Activated T-cell treated with anti-CD3 and anti-CD28 coated beads for 4 hours (primary cell): Measurements from ENCODE around the gene CPNE4.

Source experiments
- DNase-seq: peaks from one replicate; pipeline ENCODE4 v3.0.0-alpha.2; 2020

The CPNE4 gene

DNA sequence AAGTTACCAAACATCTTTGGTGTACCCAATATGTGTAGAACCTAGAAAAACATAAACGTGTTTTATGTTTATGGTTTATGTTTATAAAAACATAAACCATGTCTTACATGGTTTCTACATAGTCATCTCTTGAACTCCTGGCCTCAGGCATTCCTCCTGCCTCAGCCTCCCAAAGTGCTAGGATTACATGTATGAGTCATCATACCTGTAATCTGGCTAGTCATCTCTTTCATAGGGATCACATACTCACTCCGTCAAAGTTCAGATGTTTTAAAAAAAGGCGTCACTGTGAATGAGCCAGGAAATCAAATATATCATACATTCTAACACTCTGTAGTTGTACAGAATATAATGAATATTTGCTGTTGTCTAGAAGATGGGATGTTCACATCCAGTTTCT, 178.6 kb downstream of the CPNE4 start:
- DNase-seq = no peak

- no peak for DNase-seq
Observed at GRCh38 chr3:131850223-131850622, 184.6 kb downstream of the CPNE4 start.

- DNase-seq = no peak
Observed at GRCh38 chr3:131849616-131850015, 185.2 kb downstream of the CPNE4 start.

DNA sequence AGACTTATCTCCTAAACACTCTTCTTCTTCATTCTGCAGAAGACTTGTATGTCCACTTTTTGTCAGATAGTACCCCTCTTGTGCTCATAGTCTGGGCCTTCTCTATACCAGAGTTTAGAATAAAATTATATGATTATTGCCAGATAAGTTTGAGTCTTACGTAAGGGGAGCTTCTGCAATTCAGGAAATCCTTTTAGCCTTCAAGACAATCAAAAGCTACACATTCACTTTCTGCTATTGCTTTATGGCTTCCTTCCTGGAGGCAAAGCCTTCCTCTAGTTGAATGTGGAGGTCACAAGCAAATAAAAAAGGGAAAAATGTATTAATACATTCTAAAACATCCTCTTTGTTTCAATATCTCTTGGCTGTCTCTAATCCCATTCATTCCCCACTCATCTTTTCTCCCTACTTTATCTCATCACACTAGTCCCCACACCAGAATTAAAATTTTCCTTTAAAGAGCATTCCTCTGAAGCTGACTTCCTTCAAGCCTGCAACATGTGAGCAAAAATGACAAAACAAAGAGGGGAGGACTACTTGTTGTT, 186.8 kb downstream of the CPNE4 start:
- DNase-seq = no peak

DNA sequence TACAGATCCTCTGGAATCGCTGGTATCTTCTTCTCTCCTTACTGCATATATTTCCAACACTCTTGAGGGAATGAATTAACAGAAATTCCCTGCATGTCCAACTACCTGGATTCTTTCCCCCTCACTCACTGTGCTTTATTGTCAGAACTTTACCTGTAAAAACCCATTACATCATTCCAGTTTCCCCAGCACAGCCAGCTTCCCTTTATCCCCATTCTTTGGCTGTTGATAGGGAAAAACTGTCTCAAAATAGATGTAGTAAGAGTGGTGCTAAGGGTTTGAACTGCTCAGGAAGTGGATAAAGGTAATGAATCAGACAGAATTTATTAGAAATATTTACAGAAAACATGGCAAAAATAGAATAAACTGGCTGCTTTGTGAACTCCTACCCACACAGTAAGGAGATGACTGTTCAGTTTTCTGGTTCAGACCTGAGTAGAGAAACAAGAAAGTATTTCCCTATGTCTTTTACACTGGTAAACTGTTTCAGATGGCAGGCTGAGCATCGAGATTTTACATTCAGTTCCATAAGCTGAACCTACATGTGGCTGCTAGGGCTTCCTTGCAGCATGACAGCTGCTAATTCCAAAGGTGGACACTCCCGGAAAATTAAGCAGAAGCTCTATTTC, 188.4 kb downstream of the CPNE4 start:
- DNase-seq = no peak

DNA sequence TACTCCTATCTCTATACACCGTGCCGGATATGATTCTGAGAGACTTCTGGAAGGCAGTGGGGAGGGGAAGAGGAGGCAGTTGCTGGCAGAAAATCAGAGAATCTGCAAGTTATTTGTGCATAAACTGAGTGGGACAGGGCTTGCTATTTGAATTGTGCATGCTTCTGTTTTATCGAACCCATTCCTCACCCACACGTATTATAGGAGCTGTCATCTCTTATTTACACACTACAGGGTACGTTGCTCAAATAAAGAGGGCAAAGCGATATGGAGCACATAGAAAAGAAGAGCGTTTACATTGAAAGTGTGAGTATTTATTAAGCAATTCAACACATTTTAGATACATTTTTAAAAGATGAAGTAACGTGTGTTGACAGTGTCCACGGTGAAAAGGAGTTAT, 191.6 kb downstream of the CPNE4 start:
- DNase-seq = no peak

- no peak for DNase-seq
Observed at GRCh38 chr3:131840156-131840797, 194.5 kb downstream of the CPNE4 start.

- no peak for DNase-seq
Observed at GRCh38 chr3:131835906-131836305, 198.9 kb downstream of the CPNE4 start.

DNA sequence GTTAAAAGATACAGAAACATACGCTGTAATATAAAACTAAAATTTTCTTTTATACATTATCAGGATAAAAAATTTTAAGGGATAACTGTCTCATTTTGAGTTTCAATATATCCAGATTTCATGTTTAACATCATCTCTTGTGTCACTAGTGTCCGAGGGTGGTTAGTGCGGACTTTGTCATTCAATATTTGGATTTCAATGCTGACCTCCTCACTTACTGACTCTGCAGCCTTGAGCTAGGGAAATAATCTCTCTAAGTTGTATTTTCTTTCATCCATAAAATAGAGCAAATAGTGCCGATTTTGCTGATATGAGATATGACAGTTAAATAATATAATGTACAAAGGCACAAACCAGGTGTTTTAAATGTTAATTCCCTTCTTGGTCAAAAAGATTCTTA, 203.2 kb downstream of the CPNE4 start:
- DNase-seq = no peak

DNA sequence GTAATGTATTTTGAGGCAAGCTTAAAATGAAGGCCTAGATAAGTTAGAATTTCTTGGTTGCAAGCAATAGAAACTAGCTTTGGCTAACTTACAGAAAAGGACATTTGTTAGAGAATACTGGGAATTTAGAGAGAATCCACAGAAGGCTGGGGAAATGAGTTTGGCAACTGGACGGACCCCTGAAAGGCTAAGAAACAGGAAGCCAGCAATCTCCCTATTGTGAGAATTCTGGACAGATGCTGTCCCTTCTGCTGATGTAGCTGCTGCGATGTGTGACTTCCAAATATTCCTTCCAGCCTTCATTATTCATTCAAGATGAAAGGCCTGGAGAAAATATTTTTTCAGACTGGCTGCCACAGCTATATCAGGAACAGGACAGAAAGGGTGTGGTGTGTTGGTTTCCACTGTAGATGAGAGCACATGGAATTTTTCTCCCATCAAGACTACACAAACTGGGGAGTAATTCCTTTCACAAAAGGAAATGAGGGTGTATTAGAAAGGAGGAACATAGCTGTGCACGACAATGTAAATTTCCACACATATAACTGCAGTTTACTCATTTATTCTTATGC, 213.5 kb downstream of the CPNE4 start:
- DNase-seq = no peak

- DNase-seq = no peak
Observed at GRCh38 chr3:131819381-131820055, 215.3 kb downstream of the CPNE4 start.

DNA sequence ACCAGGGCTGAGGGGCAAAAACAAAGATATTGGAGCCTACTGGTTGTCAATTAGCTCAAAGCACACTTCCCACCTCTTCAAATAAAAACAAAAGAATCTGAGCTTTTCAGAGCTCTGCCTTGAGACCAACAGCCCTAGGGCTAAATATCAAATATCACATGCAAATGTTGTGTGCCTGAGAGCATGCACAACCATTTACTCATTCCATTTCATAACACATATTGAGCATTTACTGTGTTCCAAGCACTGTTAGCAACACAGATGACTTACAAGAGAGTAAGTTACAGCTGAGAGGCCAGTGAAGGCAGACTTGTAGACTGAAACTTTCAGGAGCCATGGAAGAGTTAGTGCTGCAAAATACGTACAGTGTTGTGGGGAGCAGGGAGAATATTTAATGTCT, 222.4 kb downstream of the CPNE4 start:
- no peak for DNase-seq

DNA sequence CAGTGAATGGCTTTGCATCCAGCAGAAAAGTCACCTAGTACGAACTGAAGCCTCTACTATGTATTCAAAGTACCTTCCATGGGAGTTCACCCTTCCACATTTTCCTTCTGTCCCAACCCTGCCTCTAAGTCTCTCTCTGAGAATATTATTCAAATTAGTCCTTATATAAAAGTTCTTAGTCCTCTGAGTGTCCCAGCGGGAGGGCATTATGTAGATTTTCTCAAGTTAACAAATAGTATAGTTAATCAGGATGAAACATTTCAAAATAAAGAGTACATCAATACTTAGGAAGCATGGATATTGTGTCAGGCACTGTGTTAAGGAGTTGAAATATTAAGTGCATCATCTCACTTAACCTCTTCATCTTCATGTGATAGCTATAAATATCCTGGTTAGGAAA, 223.3 kb downstream of the CPNE4 start:
- DNase-seq = no peak

- DNase-seq = no peak
Observed at GRCh38 chr3:131807822-131808221, 227.0 kb downstream of the CPNE4 start.

GRCh38 chr3:131806736-131807135, 228.1 kb downstream of the CPNE4 start:
- DNase-seq = no peak

GRCh38 chr3:131804565-131805133, 230.2 kb downstream of the CPNE4 start:
- no peak for DNase-seq

DNA sequence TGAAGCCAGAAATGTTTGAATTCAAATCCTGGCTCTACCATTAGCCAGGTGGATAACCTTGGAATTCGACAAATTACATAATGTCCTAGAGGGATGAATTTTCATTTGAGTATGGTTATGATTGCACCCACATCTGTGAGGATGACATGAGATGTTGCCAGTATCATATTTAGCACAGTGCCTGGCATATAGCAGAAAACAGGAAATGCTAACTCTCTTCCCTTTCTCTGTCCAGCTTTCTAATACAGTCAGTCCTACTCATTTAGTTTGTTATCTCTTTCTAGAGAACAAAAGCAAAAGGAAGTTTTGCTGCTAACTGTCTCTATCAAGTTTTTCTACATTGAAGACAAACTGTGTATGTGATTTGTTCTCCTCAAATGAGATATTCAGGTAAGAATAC, 231.7 kb downstream of the CPNE4 start:
- DNase-seq = no peak

DNA sequence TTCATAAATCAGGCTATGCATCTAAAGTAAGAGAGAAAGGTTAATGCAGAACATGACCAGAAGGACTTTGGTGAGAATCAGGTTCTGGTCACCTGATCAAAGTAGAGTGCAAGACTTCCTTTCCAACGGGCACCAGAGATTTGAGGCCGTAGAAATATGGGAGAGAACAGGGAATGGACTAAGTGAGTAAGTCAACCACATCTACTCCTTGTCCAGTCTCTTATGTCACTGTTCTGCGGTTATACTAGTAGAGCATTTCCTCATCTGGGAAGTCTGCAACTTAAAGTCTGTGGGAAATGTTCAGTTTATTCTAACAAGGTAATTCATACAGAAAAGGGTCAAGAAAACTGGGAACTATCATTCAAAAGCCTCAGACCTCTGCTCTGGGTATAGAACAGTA, 232.8 kb downstream of the CPNE4 start:
- no peak for DNase-seq

DNA sequence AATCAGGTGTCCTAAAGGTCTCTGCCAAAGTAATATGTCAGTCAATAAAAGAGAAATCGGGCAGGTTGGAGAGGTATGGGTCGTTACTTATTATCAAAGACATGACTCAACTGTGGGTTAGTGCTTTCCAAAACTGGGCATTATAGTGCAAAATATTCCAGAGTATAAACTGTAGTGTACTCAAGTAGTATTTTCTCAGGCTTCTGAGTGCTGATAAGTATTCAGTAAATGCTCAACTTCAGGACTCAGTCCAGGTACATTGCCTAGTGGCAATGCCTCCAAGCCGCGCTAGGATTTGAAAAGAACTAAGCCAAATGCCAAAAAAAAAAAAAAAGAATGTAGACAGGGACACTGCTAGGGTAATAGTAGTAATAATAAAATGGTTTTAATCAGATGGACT, 233.2 kb downstream of the CPNE4 start:
- DNase-seq = no peak

DNA sequence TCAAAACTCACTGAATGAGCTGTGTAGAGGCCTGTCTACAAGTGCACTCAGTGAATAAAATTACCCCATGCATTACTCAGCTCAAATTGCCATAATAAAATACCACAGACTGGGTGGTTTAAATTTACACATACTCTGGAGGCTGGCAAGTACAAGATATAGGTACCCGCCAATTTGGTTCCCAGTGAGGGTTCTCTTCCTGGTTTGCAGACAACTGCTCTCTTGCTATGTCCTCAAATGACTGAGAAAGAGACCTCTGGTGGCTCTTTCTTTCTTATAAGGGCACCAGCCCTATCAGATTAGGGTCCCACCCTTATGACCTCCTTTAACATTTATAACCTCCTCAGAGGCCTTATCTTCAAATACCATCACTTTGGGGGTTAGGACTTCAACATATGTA, 237.0 kb downstream of the CPNE4 start:
- DNase-seq = no peak

- no peak for DNase-seq
Observed at GRCh38 chr3:131796558-131797198, 238.1 kb downstream of the CPNE4 start.

GRCh38 chr3:131796111-131796510, 238.7 kb downstream of the CPNE4 start:
- DNase-seq = no peak
